Fibroblast of skin of right biceps (primary cell): ENCODE data around the gene CD300H.

Experiments used
- DNase-seq: peaks from one replicate; pipeline ENCODE4 v3.0.0-alpha.2; 2013

CD300H gene

DNA sequence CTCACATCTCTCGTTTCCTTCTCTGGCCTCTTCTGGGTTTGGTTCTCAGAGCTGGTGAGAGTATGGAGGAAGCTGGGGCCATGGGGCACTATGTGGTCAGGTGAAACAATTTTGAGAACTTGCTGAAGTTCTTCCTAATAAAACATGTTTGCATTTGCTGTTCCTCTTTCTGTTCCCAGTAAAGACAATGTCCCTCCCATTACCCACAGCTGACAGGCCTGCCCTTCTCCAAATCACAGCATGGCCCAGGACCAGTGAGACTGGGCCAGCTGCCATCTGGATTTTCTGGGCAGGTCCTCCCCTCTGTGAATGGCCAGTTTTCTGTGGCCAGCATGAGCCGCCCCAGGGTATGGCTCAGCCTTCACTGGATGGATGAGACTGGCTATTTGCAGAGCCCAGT lies at the start of gene CD300H:
Gene CD300H, minus strand, starts transcription at position 113 of the 400 bp plus-strand sequence.
- DNase-seq = no peak

DNA sequence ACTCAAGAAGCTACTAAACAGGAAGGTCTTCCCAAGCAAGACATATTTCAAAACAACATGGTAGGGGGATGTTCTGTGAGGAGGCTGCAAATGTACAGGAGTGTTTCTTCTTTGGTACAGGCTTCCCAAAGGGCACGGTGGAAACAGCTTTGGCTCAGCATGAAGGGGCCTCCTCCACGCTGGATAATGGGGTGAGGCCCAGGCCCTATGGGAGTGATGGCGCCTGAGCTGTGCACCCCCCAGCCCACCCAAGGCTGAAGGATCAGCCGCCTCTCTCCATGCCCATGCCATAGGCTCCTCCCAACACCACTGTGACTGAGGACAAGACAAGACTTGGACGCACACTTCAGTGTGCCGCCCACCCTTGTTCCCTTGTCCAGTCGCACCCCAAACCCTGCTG lies 49.4 kb upstream of the CD300H start:
- no peak for DNase-seq

DNA sequence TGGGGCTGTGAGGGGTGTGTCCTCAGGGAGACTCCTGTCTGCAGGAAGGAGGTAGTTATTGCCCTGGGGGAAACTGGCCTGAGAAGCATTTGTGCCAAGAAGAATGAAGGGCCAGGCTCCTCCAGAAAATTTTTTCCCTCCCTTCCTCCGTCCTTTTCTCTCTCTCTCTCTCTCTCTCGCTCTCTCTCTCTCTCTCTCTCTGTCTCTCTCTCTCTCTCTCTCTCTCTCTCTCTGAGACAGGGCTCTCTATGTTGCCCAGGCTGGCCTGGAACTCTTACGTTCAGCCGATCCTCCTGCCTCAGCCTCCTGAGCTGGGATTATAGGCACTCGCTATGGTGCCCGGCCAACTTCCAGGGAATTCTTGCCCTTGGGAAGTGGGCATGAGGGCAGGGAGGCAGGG lies 44.7 kb upstream of the CD300H start:
- no peak for DNase-seq

DNA sequence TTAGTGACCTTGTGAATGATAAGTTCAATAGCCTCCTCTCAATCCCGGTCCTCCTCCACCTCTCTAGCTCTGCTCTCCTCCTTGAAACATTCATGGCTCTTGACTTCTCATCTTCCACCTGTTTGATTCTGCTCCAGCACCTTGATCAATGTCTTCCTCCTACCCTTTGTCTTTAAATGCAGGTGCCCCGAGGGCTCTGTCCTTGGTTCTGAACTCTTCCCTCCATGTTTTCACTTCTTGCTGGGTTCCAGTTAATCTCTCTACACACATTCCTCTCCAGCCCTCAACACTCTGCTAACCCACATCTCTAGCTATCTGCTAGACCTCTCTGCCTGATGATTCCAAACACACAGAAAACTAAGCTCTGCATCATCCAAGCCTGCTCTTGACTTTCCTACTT lies 42.8 kb upstream of the CD300H start:
- DNase-seq = no peak

DNA sequence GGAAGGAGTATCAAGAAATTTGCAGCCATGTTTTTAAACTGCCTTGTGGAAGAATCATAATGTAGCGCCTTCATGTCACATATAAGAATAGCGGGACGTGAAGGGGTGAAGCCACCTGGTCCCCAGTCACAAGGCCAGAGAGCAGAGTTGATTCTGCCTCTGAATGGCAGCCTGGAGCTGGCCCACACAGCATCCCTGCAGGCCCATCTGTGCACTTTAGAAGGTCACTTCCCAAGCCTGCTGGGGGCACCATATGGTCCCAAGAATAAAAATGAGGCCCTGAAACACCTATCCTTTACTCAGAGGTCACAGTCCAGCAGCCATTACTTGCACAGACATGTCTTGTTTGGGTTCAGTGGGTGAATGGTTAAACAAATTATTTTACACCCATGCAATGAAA lies 41.2 kb upstream of the CD300H start:
- DNase-seq = no peak

DNA sequence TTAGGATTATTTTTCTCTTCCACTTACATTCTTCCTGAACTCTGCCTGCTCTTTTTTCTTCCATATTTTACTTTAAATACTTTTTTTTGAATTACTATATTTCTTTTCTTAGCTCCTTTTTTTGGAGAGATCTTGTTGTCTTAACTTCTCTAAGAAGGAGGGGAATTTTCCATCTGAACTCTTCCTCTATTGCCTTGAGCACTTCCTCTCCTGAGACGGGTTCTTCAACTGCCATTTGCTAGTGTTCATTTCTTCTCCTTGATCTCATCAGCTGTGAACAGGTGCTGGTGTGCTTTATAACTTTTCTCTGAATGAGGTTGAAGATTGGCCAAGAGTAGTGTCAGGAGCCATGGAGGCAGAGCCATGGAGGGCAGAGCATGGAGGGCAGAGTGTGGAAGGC lies 39.9 kb upstream of the CD300H start:
- DNase-seq = no peak

DNA sequence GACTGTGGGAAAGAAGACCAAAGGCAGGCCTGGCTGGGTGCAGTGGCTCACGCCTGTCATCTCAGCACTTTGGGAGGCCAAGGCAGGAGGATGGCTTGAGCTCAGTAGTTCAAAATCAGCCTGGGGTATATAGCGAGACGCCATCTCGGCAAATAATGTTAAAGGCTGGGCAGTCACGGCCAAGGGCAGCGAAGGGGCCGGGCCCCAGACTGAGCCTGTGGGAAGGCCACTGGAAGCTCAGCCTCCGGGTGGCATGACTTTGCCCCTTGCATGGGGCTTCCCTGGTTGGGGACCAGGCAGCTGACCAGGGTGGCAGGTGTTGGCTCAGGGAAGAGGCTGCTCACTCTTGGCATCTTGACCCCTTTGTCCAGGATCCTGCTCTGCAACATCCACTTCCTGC lies 38.7 kb upstream of the CD300H start:
- DNase-seq = no peak

DNA sequence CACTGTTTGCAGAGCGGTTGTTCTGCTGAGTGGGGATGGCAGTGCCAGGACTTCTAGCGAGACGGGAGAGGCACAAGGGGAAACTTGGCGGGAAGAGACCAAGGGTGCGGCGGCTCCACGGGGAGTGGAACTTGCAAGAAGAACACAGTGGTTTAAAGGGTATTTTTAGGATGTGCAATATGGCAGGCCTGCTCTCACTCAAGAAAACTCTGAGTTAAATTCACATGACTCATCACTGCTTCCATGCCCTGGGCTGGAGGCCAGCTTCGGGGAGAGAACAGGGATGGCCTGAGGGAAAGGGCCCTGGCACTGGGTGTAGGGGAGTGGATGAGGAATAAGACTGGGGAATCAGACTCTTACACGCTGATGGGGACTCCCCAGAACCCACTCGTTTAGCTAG lies 38.1 kb upstream of the CD300H start:
- peak; percentile 53 for DNase-seq

DNA sequence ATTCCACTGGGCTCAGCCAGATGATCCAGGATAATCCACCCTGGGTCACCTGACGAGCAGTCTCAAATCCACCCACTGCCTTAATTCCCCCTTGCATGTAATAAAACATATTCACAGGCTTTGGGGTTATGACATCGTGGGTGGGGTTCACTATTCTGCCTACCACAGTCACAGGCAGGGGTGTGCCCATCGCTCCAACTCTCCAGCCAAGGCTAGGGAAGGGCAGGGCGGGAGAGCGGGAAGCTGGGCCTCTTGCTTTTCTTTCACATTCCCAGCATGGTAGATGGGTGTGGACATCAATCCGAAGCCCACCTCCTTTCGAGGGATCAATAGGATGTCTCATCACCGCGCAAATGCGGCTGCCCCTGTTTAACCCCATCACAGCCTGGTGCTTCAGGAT lies 37.5 kb upstream of the CD300H start:
- no peak for DNase-seq

DNA sequence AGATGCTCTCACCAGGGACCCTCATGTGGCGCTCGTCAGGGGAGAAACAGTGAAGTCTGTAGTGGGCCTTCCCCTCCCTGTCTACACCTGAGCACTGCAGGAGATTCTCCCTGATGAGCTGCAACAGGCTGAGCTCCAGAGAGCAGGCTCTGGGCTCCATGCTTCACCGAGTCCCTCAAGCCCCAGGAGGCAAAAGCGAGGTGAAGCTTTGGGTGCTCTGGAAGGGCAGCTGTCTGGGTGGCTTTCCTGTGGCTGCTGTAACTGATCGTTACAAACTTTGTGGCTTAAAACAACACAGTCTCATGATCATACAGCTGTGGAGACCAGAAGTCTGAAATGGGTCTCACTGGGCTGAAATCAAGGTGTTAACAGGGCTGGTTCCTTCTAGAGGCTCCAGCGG lies 36.9 kb upstream of the CD300H start:
- no peak for DNase-seq

DNA sequence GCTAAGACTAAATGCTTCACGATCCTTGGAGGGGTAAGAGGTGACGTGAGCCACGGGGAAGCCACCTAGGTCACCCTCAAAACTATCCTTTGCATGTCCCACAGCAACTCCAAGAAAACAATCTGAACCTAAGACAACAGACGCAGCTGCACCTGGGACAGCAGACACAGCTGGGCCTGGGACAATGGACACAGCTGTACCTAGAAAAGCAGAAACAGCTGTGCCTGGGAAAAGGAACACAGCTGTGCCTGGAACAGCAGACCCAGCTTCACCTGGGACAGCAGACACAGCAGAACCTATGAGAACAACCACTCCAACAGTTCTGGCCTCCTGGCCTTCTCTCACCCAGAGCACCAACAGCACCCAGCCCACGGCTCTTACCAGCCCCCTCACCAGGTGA lies 36.4 kb upstream of the CD300H start:
- DNase-seq = no peak

DNA sequence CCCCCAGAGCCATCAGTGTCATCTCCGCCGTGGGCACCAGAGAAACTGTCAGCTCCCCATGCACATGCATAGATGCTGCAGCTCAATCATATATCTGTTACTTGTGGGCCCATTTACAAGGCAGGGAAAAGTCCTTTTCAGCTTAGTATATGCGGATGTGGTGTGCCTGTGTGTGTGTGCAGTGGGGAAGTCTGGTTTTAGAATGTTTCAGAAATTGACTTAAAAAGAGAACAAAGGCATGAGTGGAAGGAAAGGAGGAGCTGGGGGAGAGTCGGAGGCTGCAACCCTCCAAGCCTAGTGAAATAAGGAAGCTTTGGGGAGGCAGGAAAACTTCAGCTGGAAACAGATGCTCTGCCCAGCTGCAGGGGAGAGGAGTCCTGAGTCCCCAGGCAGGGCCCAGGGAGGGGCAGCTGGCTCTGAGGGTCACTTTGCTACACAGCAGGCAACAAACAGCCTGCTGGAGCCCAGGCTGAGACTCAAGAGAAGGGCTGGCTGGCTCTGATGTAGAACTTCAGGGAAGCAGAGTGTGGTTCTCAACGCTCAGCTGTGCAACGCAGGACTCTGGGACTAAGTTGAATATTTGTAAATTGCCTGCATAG lies 35.8 kb upstream of the CD300H start:
- no peak for DNase-seq

DNA sequence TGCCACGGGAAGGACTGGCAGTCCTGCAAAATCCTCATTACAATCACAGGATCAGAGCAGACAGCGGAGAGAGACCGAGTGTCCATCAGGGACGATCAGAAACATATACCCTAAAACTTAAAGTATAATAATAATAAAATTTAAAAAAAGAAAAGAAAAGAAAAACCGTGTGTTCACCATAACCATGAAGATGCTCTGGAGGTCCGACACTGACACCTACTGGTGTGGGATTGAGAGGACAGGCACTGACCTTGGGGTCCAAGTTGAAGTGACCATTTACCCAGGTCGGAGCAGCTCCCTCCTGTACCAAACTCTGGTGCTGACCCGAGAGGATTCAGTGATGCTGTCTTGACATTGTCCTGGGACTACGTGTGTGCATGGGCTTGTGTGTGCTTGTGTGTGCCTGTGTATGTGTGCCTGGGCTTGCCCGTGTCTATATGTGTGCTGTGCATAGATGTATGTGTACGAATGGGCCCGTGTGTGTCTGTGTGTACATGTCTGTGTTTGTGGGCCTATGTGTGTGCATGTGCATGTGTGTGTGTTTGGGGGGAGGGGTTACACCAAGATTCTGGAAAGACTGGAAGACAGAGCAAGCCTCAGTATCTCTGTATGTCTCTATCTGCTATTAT lies 34.7 kb upstream of the CD300H start:
- peak; percentile 9 for DNase-seq

DNA sequence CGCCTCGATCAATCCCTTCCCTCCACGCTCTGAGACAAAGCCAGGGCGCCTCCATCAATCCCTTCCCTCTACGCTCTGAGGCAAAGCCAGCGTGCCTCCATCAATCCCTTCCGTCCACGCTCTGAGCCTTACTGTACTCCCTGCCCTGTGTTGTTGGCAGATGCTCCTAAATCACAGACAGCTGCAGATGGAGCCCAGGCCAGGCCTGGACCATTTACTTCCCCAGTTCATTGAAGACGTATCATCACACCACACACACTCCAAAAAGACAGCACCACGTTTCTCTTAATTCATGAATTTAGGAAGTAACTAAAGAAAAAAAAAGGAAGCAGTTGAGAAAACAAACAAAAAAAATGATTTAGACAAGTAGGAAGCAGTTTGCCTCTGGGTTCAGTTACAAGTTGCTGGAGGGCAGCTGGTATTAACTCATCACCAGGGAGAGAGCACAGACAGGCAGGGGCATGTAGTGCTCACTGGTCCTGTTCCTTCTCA lies 32.2 kb upstream of the CD300H start:
- no peak for DNase-seq

DNA sequence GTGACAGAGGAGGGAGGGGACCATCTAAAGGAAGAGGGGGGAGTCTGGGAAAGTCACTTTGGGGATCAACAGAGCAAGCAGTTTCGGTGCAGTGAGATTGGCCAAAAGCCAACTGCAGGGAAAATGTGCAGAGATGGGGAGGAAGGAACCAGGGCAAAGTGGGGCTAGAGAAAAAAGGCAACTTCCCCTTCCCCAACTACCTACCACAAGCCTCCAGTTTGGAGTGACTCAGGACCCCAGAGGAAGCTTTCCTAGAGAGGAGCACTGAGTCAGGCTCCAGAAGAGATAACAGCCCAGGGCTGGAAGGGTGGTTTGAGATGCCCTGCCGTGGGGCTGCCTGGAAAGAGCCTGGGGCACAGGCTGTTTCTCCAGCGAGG lies 31.7 kb upstream of the CD300H start:
- DNase-seq = no peak

DNA sequence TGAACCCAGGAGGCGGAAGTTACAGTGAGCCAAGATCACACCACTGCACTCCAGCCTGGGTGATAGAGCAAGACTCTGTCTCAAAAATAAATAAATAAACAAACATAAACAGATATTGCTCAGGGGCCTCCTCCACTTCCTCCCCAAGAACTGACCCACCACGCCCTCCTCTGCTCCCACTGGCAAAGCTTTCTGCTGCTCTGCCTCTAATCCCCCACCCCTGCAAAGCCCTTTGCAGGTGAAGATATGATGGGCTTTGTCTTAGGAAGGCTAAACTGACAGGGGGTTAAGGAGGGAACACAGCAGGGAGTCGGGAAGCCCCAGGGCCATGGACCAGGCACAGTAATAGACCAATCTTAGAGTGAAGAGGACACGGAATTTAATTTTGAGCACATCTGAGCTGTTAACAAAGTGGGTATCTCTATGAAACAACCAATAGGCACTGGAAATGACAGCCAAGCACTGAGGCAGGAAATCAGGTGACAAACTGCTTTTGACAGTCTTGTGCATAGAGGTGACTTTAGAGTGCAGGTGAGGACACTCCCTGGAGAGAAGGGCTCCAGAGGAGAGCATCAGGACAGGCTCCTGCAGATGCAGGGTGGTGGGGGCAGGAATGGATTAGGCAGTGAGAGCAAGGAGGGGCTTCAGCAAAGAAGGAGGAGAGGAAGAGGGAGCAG lies 31.2 kb upstream of the CD300H start:
- no peak for DNase-seq

DNA sequence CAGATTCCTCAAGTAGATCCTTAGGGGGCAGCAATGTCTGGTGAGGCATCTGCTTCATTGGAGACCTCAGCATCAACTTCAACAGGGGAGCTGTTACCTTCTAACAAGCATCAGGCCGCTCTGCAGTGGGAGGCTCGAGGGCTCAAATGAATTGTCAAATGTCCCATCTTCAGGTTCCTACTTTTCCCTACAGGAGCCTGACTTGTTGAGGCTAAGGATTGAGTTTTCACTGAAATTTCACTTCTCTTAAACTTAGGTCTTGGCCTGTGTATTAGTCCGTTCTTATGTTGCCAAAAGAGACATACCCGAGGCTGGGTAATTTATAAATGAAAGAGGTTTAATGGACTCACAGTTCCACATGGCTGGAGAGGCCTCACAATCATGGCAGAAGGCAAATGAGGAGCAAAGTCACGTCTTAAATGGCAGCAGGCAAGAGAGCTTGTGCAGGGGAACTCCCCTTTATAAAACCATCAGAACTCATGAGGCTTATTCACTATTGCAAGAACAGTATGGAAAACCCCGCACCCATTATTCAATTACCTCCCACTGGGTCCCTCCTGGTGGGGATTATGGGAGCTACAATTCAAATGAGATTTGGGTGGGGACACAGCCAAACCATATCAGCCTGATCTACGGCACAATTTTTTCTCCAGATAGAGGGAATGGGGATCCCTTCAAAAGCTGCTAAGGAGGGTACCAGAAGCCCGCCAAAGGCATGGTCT lies 29.9 kb upstream of the CD300H start:
- DNase-seq = no peak

DNA sequence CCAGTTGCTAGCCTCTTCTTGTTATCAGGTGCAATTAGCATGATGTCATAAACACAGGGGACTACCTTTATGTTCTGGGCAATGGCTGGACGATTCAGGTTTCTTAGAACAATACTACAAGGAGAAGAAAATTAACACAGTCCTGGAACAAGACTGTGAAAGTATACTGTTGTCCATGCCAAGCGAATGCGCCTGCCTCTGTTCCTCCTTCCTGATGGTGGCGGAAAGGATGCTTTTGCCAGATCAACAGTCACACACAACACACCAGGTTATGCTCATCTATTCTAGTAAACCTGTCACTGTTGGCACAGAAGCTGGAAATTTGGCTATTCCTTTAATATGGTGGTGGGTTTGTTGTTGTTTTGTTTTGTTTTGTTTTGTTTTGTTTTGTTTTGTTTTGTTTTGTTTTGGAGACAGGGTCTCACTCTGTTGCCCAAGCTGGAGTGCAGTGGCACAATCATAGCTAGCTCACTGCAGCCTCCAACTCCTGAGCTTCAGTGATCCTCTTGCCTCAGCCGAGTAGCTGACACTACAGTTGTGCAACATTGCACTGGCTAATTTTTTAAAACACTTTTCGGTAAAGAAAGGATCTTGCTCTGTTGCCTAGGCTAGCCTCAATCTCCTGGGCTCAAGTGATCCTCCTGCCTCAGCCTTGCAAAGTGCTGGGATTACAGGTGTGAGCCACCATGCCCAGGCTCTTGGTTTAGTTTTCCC lies 27.9 kb upstream of the CD300H start:
- DNase-seq = no peak

DNA sequence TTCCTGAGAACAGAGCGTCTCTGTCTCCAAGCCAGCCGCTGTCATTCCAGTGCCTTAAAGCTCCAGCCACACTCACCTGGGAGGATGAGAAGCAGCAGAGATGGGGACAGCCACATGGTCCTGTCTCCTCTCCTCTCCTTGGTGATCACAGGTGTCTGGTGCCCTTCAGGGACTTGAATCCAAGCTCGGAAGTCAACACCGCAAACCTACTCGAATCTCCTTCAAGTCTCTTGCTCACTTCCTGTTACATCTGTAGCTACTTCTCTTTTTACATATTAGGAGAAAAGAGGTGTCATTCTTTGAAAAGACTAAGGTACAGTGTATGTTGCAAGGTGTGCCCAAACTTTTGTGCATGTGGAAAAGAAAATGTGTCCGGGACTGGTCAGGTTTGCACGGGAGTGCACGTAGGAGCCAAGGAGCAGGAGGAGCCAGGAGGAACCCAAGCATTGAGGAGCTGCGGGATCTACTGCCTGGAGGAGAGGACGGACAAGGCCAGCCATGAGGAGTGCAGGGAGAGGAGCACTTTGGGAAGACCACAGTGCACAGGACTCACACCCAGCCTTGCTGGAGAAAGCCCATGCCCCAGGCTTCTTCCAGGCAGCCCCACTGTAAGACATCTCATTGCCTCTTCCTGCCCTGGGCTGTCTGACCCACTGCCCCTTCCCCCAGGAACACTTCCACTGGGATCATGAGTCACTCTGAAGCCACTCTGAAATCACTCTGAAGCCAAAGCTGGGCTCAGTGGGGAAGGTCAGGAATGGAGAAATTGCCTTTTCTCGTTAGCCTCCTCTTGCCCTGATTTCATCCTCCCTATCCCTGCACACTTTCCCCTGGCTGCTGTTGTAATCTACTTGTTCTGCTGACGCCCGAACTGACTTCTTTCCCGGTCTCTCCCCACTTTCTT lies 25.0 kb upstream of the CD300H start, which contains the start of gene CD300LD:
Gene CD300LD, minus strand, starts transcription at position 197 of the 904 bp plus-strand sequence. Its CDS starts 81 bp downstream, at position 116.
- no peak for DNase-seq

DNA sequence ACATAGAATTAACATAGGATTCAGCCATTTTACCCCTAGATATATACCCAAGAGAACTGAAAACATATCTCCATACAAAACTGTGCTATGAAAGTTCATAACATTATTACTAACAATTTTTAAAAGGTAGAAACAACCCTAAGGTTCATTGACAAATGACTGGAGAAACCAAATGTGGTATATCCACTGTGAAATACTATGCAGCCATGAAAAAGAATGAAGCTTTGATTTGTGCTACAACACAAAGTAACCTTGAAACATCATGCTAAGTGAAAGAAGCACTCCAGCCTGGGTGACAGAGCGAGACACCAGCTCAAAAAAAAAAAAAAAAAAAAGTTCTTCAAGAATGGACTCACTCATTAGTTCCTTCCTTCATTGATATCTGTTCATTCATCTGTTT lies 24.2 kb upstream of the CD300H start:
- no peak for DNase-seq

DNA sequence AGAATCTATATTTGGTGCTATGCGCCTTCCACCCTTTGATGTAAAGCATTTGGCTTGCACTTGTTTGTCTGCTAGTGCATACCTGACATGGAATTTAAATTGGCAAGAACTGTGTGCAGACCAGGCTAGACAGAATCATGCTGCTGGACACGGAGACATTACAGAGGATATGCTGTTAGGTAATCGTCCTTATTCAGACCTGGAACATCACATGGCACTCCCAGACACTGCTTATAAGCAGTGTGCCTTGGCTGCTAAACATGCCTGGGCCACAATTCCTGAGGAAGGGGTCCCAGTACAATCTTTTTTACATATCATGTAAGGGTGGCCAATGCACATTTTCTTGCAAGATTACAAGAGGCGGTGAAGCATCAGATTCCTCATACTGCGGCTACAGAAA lies 18.4 kb upstream of the CD300H start:
- no peak for DNase-seq
